HCT116 (cell line): ENCODE data around the gene DNAJC16. TPM values are rescaled to one million over a fixed set of nuclear protein-coding genes. Genes with fewer than 3 reads are reported as not detected.

ENCODE experiments used
- ATAC-seq: fragments of 200-7000 bp; cut with Tn5 transposase; 2 replicates; pipeline ENCODE4 v1.9.1; 2020; ENCODE audit warnings: mild to moderate bottlenecking, moderate library complexity
- BruUV-seq: library from RNA; stranded (reverse); fragments of 400-500 nt; replicated peaks from 2 replicates; lab custom pipeline; 2021; lab: Mats Ljungman, UMichigan
- CTCF ChIA-PET: fragments of 300-600 bp; sonication (Branson Sonifier 250); formaldehyde crosslinking; loops from one replicate; lab custom pipeline; 2021; ENCODE audit warnings: antibody characterized with exemption; lab: Charles Lee
- POLR2A ChIA-PET: fragments of 300-600, 350-600 bp; sonication (Branson Sonifier 250); formaldehyde crosslinking; loops from one replicate; lab custom pipeline; 2021; ENCODE audit warnings: antibody characterized with exemption; lab: Charles Lee
- RAD21 ChIA-PET, 2 experiments: fragments of 300-600 bp; sonication (Branson Sonifier 250); formaldehyde crosslinking; loops; one replicate each; lab custom pipeline; 2023; ENCODE audit warnings: low total read pairs in 2 of 2; ENCODE audit not compliant: uncharacterized antibody in 2 of 2, unreplicated experiment in 2 of 2, low non-redundant PET in 1 of 2; lab: Charles Lee
- DNase-seq: peaks from one replicate; pipeline ENCODE4 v3.0.0-alpha.2; 2010; ENCODE audit warnings: low read depth, low spot score
- H2AFZ ChIP-seq: fragments of 200-600 bp; shearing (Covaris generic), sonication (generic); 2 replicates; pipeline ENCODE4 v1.6.1; 2017; ENCODE audit warnings: low read depth, mixed run types, mixed read lengths, antibody characterized with exemption, low read length; ENCODE audit not compliant: poor library complexity, severe bottlenecking
- H3K27ac ChIP-seq: 2 replicates; pipeline ENCODE4 v1.5.1; 2012; ENCODE audit warnings: low read depth, low read length
- H3K27me3 ChIP-seq: fragments of 200-600 bp; sonication (generic); 2 replicates; pipeline ENCODE4 v1.6.1; 2016; ENCODE audit warnings: mixed run types, low read length, mixed read lengths; ENCODE audit not compliant: insufficient read depth
- H3K36me3 ChIP-seq, 2 experiments: fragments of 200-500 bp in 1 of 2; fragments of 200-600 bp in 1 of 2; sonication (Bioruptor generic) in 1 of 2; sonication (generic) in 1 of 2; 2 replicates each; pipeline versions ENCODE4 v1.5.1 to v1.6.1; 2014 to 2016; ENCODE audit warnings: low read length in 2 of 2, inconsistent platforms in 1 of 2, mixed read lengths in 1 of 2, mixed run types in 1 of 2; ENCODE audit not compliant: insufficient read depth in 2 of 2, control insufficient read depth in 1 of 2
- H3K4me1 ChIP-seq, 2 experiments: fragments of 200-600 bp in 1 of 2; sonication (generic) in 1 of 2; 2 replicates each; pipeline versions ENCODE4 v1.5.1 to v1.6.1; 2012 to 2017; ENCODE audit warnings: low read length in 2 of 2, inconsistent platforms in 1 of 2, mild to moderate bottlenecking in 1 of 2, mixed read lengths in 1 of 2, mixed run types in 1 of 2, moderate library complexity in 1 of 2; ENCODE audit not compliant: insufficient read depth in 2 of 2, control insufficient read depth in 1 of 2
- H3K4me2 ChIP-seq: fragments of 200-600 bp; sonication (generic); 2 replicates; pipeline ENCODE4 v1.6.1; 2017; ENCODE audit warnings: mixed run types, low read length, mixed read lengths
- H3K4me3 ChIP-seq, 2 experiments: fragments of 200-600 bp in 1 of 2; sonication (generic) in 1 of 2; replicated peaks in 1 of 2; 2 replicates each; pipeline ENCODE4 v1.5.1; 2011 to 2016; ENCODE audit warnings: low read length in 2 of 2, control low read depth in 1 of 2, low read depth in 1 of 2, mild to moderate bottlenecking in 1 of 2, mixed read lengths in 1 of 2, mixed run types in 1 of 2
- H3K79me2 ChIP-seq: fragments of 200-600 bp; sonication (generic); 2 replicates; pipeline ENCODE4 v1.6.1; 2017; ENCODE audit warnings: mild to moderate bottlenecking, mixed run types, low read length, moderate library complexity, mixed read lengths; ENCODE audit not compliant: insufficient read depth
- H3K9ac ChIP-seq: fragments of 200-600 bp; sonication (generic); 2 replicates; pipeline ENCODE4 v1.6.1; 2016; ENCODE audit warnings: low read length, mixed read lengths
- H3K9me2 ChIP-seq: fragments of 200-600 bp; sonication (generic), shearing (Covaris generic); 2 replicates; pipeline ENCODE4 v1.6.1; 2017; ENCODE audit warnings: mixed run types, mild to moderate bottlenecking, moderate library complexity; ENCODE audit not compliant: insufficient read depth
- H3K9me3 ChIP-seq, 2 experiments: fragments of 200-500 bp in 1 of 2; fragments of 200-600 bp in 1 of 2; sonication (Bioruptor generic) in 1 of 2; sonication (generic) in 1 of 2; 2 replicates each; pipeline ENCODE4 v1.6.1; 2014 to 2017; ENCODE audit warnings: low read length in 2 of 2, mixed read lengths in 2 of 2, inconsistent platforms in 1 of 2, low read depth in 1 of 2, mild to moderate bottlenecking in 1 of 2, mixed run types in 1 of 2, moderate library complexity in 1 of 2; ENCODE audit not compliant: control insufficient read depth in 1 of 2, insufficient read depth in 1 of 2
- H4K20me1 ChIP-seq: fragments of 200-600 bp; sonication (generic), shearing (Covaris generic); 2 replicates; pipeline ENCODE4 v1.6.1; 2017; ENCODE audit warnings: mixed run types, mild to moderate bottlenecking, moderate library complexity; ENCODE audit not compliant: insufficient read depth
- CBX3 ChIP-seq: IDR thresholded peaks from 2 replicates; pipeline ENCODE4 v1.6.1; 2012; ENCODE audit warnings: low read depth
- CEBPB ChIP-seq: IDR thresholded peaks from 2 replicates; pipeline ENCODE4 v1.6.1; 2012; ENCODE audit warnings: low read depth
- EZH2 ChIP-seq: fragments of 200-600 bp; sonication (generic); IDR thresholded peaks from 2 replicates; pipeline ENCODE4 v1.6.1; 2017; ENCODE audit warnings: antibody characterized with exemption, mixed run types
- FOSL1 ChIP-seq: IDR thresholded peaks from 2 replicates; pipeline ENCODE4 v1.6.1; 2012; ENCODE audit warnings: low read depth
- JUND ChIP-seq: IDR thresholded peaks from 2 replicates; pipeline ENCODE4 v1.6.1; 2012
- MAX ChIP-seq: IDR thresholded peaks from 2 replicates; pipeline ENCODE4 v1.6.1; 2012
- POLR2A ChIP-seq: IDR thresholded peaks from 2 replicates; pipeline ENCODE4 v1.7.0; 2011; ENCODE audit warnings: borderline replicate concordance; ENCODE audit not compliant: insufficient read depth, insufficient read length; ENCODE audit errors: extremely low read depth
- POLR2AphosphoS5 ChIP-seq: IDR thresholded peaks from 2 replicates; pipeline ENCODE4 v1.6.1; 2011; ENCODE audit warnings: mild to moderate bottlenecking, low read depth, low read length, moderate library complexity
- RAD21 ChIP-seq: IDR thresholded peaks from 2 replicates; pipeline ENCODE4 v1.6.1; 2012; ENCODE audit warnings: low read depth, mild to moderate bottlenecking
- REST ChIP-seq: IDR thresholded peaks from 2 replicates; pipeline ENCODE4 v1.6.1; 2012; ENCODE audit warnings: low read depth
- SIN3A ChIP-seq: IDR thresholded peaks from 2 replicates; pipeline ENCODE4 v1.6.1; 2012; ENCODE audit warnings: low read depth
- SP1 ChIP-seq: IDR thresholded peaks from 2 replicates; pipeline ENCODE4 v1.6.1; 2012; ENCODE audit warnings: low read depth
- SRF ChIP-seq: IDR thresholded peaks from 2 replicates; pipeline ENCODE4 v1.6.1; 2012; ENCODE audit warnings: low read depth
- TCF7L2 ChIP-seq: IDR thresholded peaks from 2 replicates; pipeline ENCODE4 v1.7.0; 2011; ENCODE audit warnings: borderline replicate concordance, inconsistent platforms; ENCODE audit not compliant: insufficient read depth, insufficient read length; ENCODE audit errors: extremely low read depth
- ZBTB33 ChIP-seq: IDR thresholded peaks from 2 replicates; pipeline ENCODE4 v1.6.1; 2011; ENCODE audit warnings: mild to moderate bottlenecking, low read length, moderate library complexity; ENCODE audit not compliant: insufficient replicate concordance; ENCODE audit errors: extremely low read depth
- ZFX ChIP-seq: fragments of 450-650 bp; IDR thresholded peaks from 2 replicates; pipeline ENCODE4 v1.6.1; 2017
- intact Hi-C: fragments of 100-400 bp; cut with micrococcal nuclease; formaldehyde crosslinking; loops from 2 replicates; pipeline ENCODE4 v1.10.0; 2022
- total RNA-seq: library from RNA; stranded (reverse); gene quantifications from one replicate; pipeline ENCODE4 v1.2.1, GENCODE V29; 2021; ENCODE audit not compliant: unreplicated experiment
- TF ChIP-seq, protein P1 (sequence below), 3 experiments: fragments of 200-600 bp in 1 of 3; sonication (generic) in 1 of 3; IDR thresholded peaks in 2 of 3; conservative IDR thresholded peaks in 1 of 3; 2 replicates each; pipeline ENCODE4 v1.5.1; 2012 to 2017; ENCODE audit warnings: low read depth in 2 of 3, low read length in 2 of 3, antibody characterized with exemption in 1 of 3, borderline replicate concordance in 1 of 3, control low read depth in 1 of 3, mild to moderate bottlenecking in 1 of 3, mixed read lengths in 1 of 3, mixed run types in 1 of 3, moderate library complexity in 1 of 3; ENCODE audit not compliant: insufficient read depth in 1 of 3

Gene DNAJC16
- total RNA-seq, 1 experiment from 2014 or later: 20.6 TPM

DNA sequence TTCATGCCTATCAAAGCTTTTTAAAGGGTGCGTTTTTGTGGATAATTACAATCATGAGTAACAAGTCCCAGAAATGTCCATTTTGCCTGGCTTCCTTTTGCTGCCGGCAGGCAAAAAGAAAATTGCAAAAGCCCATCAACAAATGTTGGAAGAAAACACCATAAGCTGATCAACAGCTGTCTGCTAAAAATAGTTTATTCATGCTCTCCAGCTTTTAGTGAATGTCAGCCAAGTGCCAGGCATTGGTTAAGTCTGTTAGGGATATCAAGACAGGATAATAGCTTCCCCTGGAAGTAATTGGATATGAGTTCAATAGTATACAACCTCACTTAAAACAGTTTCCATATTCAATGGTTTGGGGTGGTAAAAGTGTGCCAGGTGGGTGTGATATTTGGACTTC is 71.8 kb downstream of the DNAJC16 start (continued):
- TF ChIP-seq ZFX (no peak), EZH2 (no peak), RAD21 (no peak), POLR2A (no peak)
- TF ChIP-seq, all 23 proteins: peak for 0

DNA sequence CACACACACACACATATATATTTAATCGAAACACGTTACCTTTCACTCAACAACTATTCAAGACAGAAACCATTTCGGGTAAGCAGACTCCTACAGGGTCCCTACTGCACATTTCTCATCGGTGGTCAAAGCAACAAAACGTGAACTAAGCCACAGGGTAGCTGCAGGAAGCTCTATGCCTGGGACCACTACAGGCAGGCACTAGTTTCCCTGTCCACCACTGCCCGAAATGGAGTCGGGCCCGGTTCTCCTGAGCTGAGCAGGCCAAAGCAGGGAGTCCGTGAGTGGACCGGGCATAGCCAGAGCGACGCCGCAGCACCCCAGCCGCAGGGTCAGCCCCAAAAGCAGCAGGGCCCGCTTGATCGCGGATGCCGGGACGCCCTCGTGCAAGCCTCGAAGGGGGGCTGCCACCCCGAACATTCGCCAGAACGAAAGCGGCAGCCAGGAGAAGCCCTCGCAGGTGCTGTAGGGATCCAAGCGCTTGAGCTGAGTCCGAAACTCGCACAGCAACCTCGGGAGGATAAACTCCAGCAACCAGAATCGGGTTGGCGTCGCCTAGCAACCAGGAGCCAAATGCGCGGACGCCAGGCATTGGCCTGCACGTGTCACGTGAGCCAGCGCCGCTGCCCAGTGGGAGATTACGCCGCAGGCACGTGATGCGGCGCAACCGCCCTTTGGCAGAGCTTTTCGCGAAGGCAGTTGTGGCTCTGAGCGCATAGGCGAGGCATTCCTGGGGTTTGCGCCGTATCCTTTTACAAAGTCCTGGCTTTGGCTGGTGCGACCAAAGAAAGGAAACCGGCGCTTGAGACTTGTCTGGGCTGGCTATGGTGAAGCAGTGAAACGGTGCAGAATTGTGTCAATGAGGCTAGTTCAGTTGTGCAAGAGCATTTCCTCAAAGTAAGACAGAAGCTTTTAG is 76.7 kb downstream of the DNAJC16 start:
- Histone ChIP-seq H3K9me3 (no peaks in the 10 kb centered on the region), H3K27ac (no peak overlapping the region), H3K4me1 (no peaks in the 10 kb centered on the region), H3K4me3 (no peak overlapping the region), H3K9me2 (no peaks in the 10 kb centered on the region), H3K27me3 (no peaks in the 10 kb centered on the region), H3K36me3 (no peaks in the 10 kb centered on the region), H4K20me1 (no peaks in the 10 kb centered on the region), H3K79me2 (no peaks in the 10 kb centered on the region), H3K4me2 (no peak overlapping the region), H3K9ac (no peak overlapping the region), H2AFZ (no peak overlapping the region)
- no peak for ATAC-seq
- ChIA-PET POLR2A (no interaction called here), CTCF (no interaction called here), RAD21 (no interaction called here)
- BruUV-seq: no TSS peak
- no peak for DNase-seq
- intact Hi-C loops: no loop called here
- TF ChIP-seq SIN3A (no peak), MAX (no peak), SRF (no peak), JUND (no peak), CBX3 (no peak), RAD21 (no peak), SP1 (no peak), POLR2AphosphoS5 (no peak), EZH2 (no peak), REST (no peak), CEBPB (no peak), ZBTB33 (no peak), TCF7L2 (no peak), POLR2A (no peak), FOSL1 (no peak)
- TF ChIP-seq, protein P1, sequence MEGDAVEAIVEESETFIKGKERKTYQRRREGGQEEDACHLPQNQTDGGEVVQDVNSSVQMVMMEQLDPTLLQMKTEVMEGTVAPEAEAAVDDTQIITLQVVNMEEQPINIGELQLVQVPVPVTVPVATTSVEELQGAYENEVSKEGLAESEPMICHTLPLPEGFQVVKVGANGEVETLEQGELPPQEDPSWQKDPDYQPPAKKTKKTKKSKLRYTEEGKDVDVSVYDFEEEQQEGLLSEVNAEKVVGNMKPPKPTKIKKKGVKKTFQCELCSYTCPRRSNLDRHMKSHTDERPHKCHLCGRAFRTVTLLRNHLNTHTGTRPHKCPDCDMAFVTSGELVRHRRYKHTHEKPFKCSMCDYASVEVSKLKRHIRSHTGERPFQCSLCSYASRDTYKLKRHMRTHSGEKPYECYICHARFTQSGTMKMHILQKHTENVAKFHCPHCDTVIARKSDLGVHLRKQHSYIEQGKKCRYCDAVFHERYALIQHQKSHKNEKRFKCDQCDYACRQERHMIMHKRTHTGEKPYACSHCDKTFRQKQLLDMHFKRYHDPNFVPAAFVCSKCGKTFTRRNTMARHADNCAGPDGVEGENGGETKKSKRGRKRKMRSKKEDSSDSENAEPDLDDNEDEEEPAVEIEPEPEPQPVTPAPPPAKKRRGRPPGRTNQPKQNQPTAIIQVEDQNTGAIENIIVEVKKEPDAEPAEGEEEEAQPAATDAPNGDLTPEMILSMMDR (IDR thresholded peaks at IDR 0.05 in 2 of 3, conservative IDR thresholded peaks at IDR 0.05 in 1 of 3; ENCODE audit: borderline replicate concordance in 1 of 3, insufficient read depth in 1 of 3, low read depth in 2 of 3, low read length in 2 of 3): no peak
